ENCODE results near the gene ZBTB17.
A peak's percentile ranks its signal among the peaks of the same experiment; 100 is the strongest.
"Not testable (repeated sequence)": the region's sequence is repeated elsewhere in the genome, so short reads cannot be mapped to it uniquely, and the experiment has no call there.

ZBTB17 gene

GRCh38 chr1:15975805-15976680, at the start of gene ZBTB17:
ZBTB17 (minus strand) TSS chr1:15976101; CDS start chr1:15948495, 27,606 bp downstream.
- peak; percentile 93 to 96 for DNase-seq (ENCODE audit: low read depth in 2 of 2)

GRCh38 chr1:16023050-16023653, 47.3 kb upstream of the ZBTB17 start:
- DNase-seq (ENCODE audit: low read depth in 2 of 2): no peak

GRCh38 chr1:16022393-16022792, 46.5 kb upstream of the ZBTB17 start:
- no peak for DNase-seq (ENCODE audit: low read depth in 2 of 2)

GRCh38 chr1:16021681-16022080, 45.8 kb upstream of the ZBTB17 start, which contains the start of gene CLCNKA:
CLCNKA (plus strand) TSS chr1:16022036; CDS start chr1:16022620, 584 bp downstream.
- no peak for DNase-seq (ENCODE audit: low read depth in 2 of 2)

GRCh38 chr1:16020878-16021277, 45.0 kb upstream of the ZBTB17 start:
- DNase-seq (ENCODE audit: low read depth in 2 of 2): not testable (repeated sequence)

- no peak for DNase-seq (ENCODE audit: low read depth in 2 of 2)
Measured at GRCh38 chr1:16020325-16020724, 44.4 kb upstream of the ZBTB17 start.

GRCh38 chr1:16019644-16020277, 43.9 kb upstream of the ZBTB17 start:
- DNase-seq (ENCODE audit: low read depth in 2 of 2): no peak

- no peak for DNase-seq (ENCODE audit: low read depth in 2 of 2)
Measured at GRCh38 chr1:16018749-16019643, 43.1 kb upstream of the ZBTB17 start.

GRCh38 chr1:16018308-16018707, 42.4 kb upstream of the ZBTB17 start:
- DNase-seq (ENCODE audit: low read depth in 2 of 2): no peak

GRCh38 chr1:16017461-16018303, 41.8 kb upstream of the ZBTB17 start, which contains the start of gene HSPB7:
HSPB7 (minus strand) TSS chr1:16018043; CDS start chr1:16017963, 80 bp downstream.
- no peak for DNase-seq (ENCODE audit: low read depth in 2 of 2)

- DNase-seq (ENCODE audit: low read depth in 2 of 2): no peak
Measured at GRCh38 chr1:16017076-16017460, 41.2 kb upstream of the ZBTB17 start.

GRCh38 chr1:16015960-16016901, 40.3 kb upstream of the ZBTB17 start:
- no peak for DNase-seq (ENCODE audit: low read depth in 2 of 2)

GRCh38 chr1:16015491-16015890, 39.6 kb upstream of the ZBTB17 start:
- DNase-seq (ENCODE audit: low read depth in 2 of 2): no peak

GRCh38 chr1:16014509-16015482, 38.9 kb upstream of the ZBTB17 start:
- no peak for DNase-seq (ENCODE audit: low read depth in 2 of 2)

- DNase-seq (ENCODE audit: low read depth in 2 of 2): no peak
Measured at GRCh38 chr1:16013908-16014258, 38.0 kb upstream of the ZBTB17 start.

- DNase-seq (ENCODE audit: low read depth in 2 of 2): peak; percentile 57 to 63
Measured at GRCh38 chr1:16013220-16013907, 37.5 kb upstream of the ZBTB17 start.

- no peak for DNase-seq (ENCODE audit: low read depth in 2 of 2)
Measured at GRCh38 chr1:16012590-16013219, 36.8 kb upstream of the ZBTB17 start.
